ENCODE measurements around the gene SCG2. TPM values are rescaled to one million over a fixed set of nuclear protein-coding genes. Genes with fewer than 3 reads are reported as not detected.

The SCG2 gene
- total RNA-seq, 4 donors from 2014 or later, result 3.2 to 5.1 (median 4.8) TPM; not detected in 1

DNA sequence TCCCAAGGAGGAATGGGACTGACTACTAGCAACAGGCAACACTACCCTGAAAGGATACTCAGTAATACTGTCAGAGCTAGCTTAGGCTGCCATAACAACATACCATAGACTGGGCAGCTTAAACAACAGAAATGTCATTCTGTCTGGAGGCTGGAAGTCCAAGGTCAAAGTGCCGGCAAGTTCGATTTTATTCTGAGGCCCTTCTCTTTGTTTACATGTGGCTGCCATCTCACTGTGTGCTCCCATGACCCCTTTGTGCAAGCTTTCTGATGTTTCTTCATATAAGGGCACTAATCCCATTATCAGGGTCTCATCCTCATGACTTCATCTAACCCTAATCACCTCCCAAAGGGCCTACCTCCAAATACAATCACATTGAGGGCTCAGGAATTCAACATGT is 30.7 kb upstream of the SCG2 start:
- no peaks in the 10 kb centered on the region for H3K4me1 ChIP-seq
- no peaks in the 10 kb centered on the region for H3K36me3 ChIP-seq
- no peak overlapping the region for H3K27ac ChIP-seq
- H3K9me3 ChIP-seq, result no peaks in the 10 kb centered on the region
- TF ChIP-seq POLR2A (IDR thresholded peaks at IDR 0.05), result no peak
- TF ChIP-seq, protein P1, sequence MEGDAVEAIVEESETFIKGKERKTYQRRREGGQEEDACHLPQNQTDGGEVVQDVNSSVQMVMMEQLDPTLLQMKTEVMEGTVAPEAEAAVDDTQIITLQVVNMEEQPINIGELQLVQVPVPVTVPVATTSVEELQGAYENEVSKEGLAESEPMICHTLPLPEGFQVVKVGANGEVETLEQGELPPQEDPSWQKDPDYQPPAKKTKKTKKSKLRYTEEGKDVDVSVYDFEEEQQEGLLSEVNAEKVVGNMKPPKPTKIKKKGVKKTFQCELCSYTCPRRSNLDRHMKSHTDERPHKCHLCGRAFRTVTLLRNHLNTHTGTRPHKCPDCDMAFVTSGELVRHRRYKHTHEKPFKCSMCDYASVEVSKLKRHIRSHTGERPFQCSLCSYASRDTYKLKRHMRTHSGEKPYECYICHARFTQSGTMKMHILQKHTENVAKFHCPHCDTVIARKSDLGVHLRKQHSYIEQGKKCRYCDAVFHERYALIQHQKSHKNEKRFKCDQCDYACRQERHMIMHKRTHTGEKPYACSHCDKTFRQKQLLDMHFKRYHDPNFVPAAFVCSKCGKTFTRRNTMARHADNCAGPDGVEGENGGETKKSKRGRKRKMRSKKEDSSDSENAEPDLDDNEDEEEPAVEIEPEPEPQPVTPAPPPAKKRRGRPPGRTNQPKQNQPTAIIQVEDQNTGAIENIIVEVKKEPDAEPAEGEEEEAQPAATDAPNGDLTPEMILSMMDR (IDR thresholded peaks at IDR 0.05), result no peak
- no peak overlapping the region for H3K4me3 ChIP-seq
- no peak for DNase-seq
- no peaks in the 10 kb centered on the region for H3K27me3 ChIP-seq

DNA sequence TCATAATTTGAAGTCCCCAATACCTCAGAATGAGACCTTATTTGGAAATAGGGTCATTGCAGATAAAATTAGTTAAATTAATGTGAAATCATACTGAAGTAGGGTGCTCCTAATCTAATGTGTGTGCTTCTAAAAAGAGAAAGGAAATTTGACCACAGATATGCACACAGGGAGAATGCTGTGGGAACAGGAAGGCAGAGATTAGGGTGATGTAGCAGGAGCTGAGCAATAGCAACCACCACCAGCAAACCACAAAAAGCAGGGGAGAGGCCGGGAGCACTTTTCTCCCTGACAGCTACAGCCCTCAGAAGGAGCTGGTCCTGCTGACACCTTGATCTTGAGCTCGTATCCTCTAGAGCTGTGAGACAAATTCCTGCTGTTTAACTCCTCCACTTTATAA is 24.6 kb upstream of the SCG2 start:
- H3K27ac ChIP-seq, result no peak overlapping the region
- H3K27me3 ChIP-seq, result no peaks in the 10 kb centered on the region
- no peaks in the 10 kb centered on the region for H3K4me1 ChIP-seq
- H3K9me3 ChIP-seq, result no peaks in the 10 kb centered on the region
- H3K4me3 ChIP-seq, result no peak overlapping the region
- TF ChIP-seq, protein P1 (IDR thresholded peaks at IDR 0.05), result no peak
- no peak for TF ChIP-seq POLR2A (IDR thresholded peaks at IDR 0.05)
- DNase-seq, result no peak
- no peaks in the 10 kb centered on the region for H3K36me3 ChIP-seq

DNA sequence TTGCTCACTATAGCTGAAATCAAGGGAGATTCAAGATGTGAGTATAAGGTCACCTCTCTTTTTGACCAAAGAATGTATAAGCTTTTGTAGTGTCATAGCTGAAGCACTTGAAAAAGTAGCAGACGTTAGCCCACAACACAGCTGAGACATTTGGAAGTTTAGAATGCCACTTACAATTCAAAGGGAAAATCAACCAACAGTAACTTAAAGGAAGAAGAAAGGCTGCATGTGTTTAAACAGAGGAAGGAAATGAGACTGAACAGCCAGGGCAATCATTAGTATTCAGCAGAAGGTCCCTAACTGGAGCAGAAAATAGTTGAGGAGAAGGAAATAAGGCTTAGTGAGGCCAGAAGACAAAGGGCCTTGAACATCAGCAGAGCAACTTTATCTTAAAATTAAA is 23.5 kb upstream of the SCG2 start:
- TF ChIP-seq, protein P1 (IDR thresholded peaks at IDR 0.05), result no peak
- no peak for TF ChIP-seq POLR2A (IDR thresholded peaks at IDR 0.05)
- no peak overlapping the region for H3K4me3 ChIP-seq
- no peaks in the 10 kb centered on the region for H3K27me3 ChIP-seq
- H3K4me1 ChIP-seq, result no peaks in the 10 kb centered on the region
- H3K36me3 ChIP-seq, result no peaks in the 10 kb centered on the region
- no peak overlapping the region for H3K27ac ChIP-seq
- no peak for DNase-seq
- no peaks in the 10 kb centered on the region for H3K9me3 ChIP-seq

DNA sequence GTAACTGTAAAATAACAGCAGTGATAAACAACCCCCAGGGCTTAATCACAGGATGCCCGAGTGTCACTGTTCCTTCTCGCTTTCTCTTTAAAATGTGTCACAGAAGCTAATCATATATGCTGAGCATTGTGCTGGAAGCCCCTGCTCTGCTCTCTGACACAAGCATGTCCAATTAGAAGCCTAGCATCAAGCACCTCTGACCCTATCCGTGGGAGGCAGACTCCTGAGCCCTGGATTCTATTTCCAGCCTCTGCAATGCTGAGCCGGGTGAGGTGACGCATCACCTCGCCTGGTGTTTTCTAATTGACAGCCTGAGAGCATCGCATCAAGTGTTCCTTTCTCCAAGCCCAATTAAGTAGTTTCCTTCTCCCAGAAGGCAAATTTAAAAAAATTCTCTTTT is 19.7 kb upstream of the SCG2 start:
- H3K4me1 ChIP-seq, result no peaks in the 10 kb centered on the region
- H3K27ac ChIP-seq, result no peak overlapping the region
- H3K27me3 ChIP-seq, result no peaks in the 10 kb centered on the region
- H3K9me3 ChIP-seq, result no peaks in the 10 kb centered on the region
- H3K36me3 ChIP-seq, result no peaks in the 10 kb centered on the region
- no peak overlapping the region for H3K4me3 ChIP-seq
- no peak for DNase-seq
- TF ChIP-seq, protein P1 (IDR thresholded peaks at IDR 0.05), result no peak
- no peak for TF ChIP-seq POLR2A (IDR thresholded peaks at IDR 0.05)

DNA sequence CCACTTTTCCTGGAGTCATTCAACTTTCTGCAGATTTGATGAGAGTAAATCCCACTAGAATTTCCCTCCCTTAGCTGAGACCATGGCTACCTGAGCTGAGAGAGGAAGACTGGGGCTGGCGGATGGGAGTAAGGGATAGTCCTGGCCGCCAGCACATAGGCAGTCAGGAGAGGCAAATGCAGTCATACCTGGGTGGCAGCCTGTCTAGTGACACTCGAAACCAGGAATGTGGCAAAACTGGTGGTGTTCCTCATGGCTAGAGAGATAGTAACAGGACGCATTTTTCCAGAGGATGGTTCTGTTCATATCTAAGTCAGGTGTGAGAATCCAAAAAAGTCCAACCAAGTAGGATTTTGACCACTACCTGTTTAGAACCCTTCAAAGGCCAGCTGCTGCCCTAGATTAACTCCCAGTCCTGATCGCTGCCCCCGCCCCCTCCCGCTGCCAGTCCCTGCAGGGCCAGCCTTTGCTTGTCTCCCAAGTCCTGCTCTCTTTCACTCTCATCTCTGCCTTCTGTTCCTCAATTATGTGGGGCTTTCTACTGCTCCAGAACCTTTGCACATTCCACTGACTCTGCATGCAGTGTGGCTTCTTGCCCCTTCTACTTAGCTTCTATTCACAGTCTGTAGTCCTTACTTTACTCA is 17.4 kb upstream of the SCG2 start:
- H3K4me3 ChIP-seq, result no peak overlapping the region
- H3K27ac ChIP-seq, result no peak overlapping the region
- H3K4me1 ChIP-seq, result no peaks in the 10 kb centered on the region
- TF ChIP-seq, protein P1 (IDR thresholded peaks at IDR 0.05), result no peak
- TF ChIP-seq POLR2A (IDR thresholded peaks at IDR 0.05), result no peak
- no peaks in the 10 kb centered on the region for H3K9me3 ChIP-seq
- H3K27me3 ChIP-seq, result no peaks in the 10 kb centered on the region
- DNase-seq, result no peak
- H3K36me3 ChIP-seq, result no peaks in the 10 kb centered on the region

Measured in Peyer's patch (tissue), 4 donors.